A673 (cell line): ENCODE data around the gene POU6F1. TPM values are rescaled to one million over a fixed set of nuclear protein-coding genes. Genes with fewer than 3 reads are reported as not detected.

Experiments
- BruUV-seq: library from RNA; stranded (reverse); fragments of 400-500 nt; replicated peaks from 2 replicates; lab custom pipeline; 2021; lab: Mats Ljungman, UMichigan
- CTCF ChIA-PET: fragments of 300-600 bp; sonication (Branson Sonifier 250); formaldehyde crosslinking; loops from one replicate; lab custom pipeline; 2022; ENCODE audit warnings: antibody characterized with exemption; lab: Charles Lee
- POLR2A ChIA-PET: fragments of 300-600 bp; sonication (Branson Sonifier 250); formaldehyde crosslinking; loops from one replicate; lab custom pipeline; 2022; ENCODE audit warnings: antibody characterized with exemption; ENCODE audit not compliant: low non-redundant PET; lab: Charles Lee
- DNase-seq: peaks from one replicate; pipeline ENCODE4 v3.0.0-alpha.2; 2015; ENCODE audit warnings: low spot score
- H3K27ac ChIP-seq: fragments of 200-600 bp; sonication (generic); 2 replicates; pipeline ENCODE4 v1.5.1; 2016; ENCODE audit warnings: mixed run types, low read depth, mild to moderate bottlenecking, mixed read lengths, antibody characterized with exemption, low read length; ENCODE audit not compliant: poor library complexity, severe bottlenecking
- H3K27me3 ChIP-seq: fragments of 200-600 bp; sonication (generic); replicated peaks from 2 replicates; pipeline ENCODE4 v1.6.1; 2017; ENCODE audit warnings: mixed run types, low read depth, mild to moderate bottlenecking, mixed read lengths, antibody characterized with exemption, low read length; ENCODE audit not compliant: insufficient read depth, poor library complexity
- H3K36me3 ChIP-seq: fragments of 200-600 bp; sonication (generic); 2 replicates; pipeline ENCODE4 v1.6.1; 2016; ENCODE audit warnings: mixed run types, mild to moderate bottlenecking, mixed read lengths, antibody characterized with exemption, low read length; ENCODE audit not compliant: insufficient read depth, poor library complexity, severe bottlenecking
- H3K4me1 ChIP-seq: fragments of 200-600 bp; sonication (generic); 2 replicates; pipeline ENCODE4 v1.6.1; 2017; ENCODE audit warnings: mixed run types, mild to moderate bottlenecking, mixed read lengths, antibody characterized with exemption, low read length; ENCODE audit not compliant: insufficient read depth, poor library complexity, severe bottlenecking
- H3K4me3 ChIP-seq: fragments of 200-600 bp; sonication (generic); 2 replicates; pipeline ENCODE4 v1.5.1; 2016; ENCODE audit warnings: low read depth, mixed run types, mild to moderate bottlenecking, mixed read lengths, low read length; ENCODE audit not compliant: poor library complexity, severe bottlenecking
- H3K9me3 ChIP-seq: fragments of 200-600 bp; sonication (generic); 2 replicates; pipeline ENCODE4 v1.6.1; 2016; ENCODE audit warnings: mixed run types, low read depth, mild to moderate bottlenecking, mixed read lengths, antibody characterized with exemption, low read length; ENCODE audit not compliant: poor library complexity, severe bottlenecking
- EZH2 ChIP-seq: fragments of 200-600 bp; sonication (generic); IDR thresholded peaks from 2 replicates; pipeline ENCODE4 v1.6.1; 2017; ENCODE audit warnings: borderline replicate concordance, low read depth, mild to moderate bottlenecking, mixed read lengths, antibody characterized with exemption, low read length; ENCODE audit not compliant: poor library complexity, severe bottlenecking
- intact Hi-C: fragments of 100-400 bp; cut with micrococcal nuclease; formaldehyde crosslinking; loops from one replicate; pipeline ENCODE4 v1.10.0; 2022; ENCODE audit not compliant: unreplicated experiment
- total RNA-seq: library from RNA; stranded (reverse); gene quantifications from 2 replicates; pipeline ENCODE4 v1.2.3, GENCODE V29; 2021
- TF ChIP-seq, protein P1 (sequence below): fragments of 300-800, 200-600 bp; sonication (generic); conservative IDR thresholded peaks from 2 replicates; pipeline ENCODE4 v1.5.1; 2017; ENCODE audit warnings: low read depth, mild to moderate bottlenecking, antibody characterized with exemption, low read length, moderate library complexity, mixed read lengths

Gene POU6F1
- total RNA-seq, 1 experiment from 2014 or later, result 13.6 TPM

DNA sequence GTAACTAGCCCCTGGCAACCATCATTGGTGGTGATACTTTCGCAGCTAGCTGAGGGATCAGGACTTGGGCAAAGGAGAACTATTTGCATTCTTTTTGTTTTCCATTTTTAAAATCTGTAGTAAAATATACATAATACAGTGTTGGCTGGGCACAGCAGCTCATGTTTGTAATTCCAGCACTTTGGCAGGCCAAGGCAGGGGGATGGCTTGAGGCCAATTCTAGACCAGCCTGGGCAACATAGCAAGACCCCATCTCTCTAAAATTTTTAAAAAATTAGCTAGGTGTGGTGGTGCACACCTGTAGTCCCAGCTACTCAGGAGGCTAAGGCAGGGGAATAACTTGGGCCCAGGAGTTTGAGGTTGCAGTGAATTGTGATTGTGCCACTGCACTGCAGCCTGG, 64.9 kb downstream of the POU6F1 start:
- Histone ChIP-seq H3K27ac (no peak overlapping the region), H3K36me3 (no peaks in the 10 kb centered on the region), H3K4me3 (no peak overlapping the region), H3K4me1 (no peaks in the 10 kb centered on the region), H3K27me3 (no peaks in the 10 kb centered on the region), H3K9me3 (no peaks in the 10 kb centered on the region)
- intact Hi-C loops, result no loop called here
- CTCF ChIA-PET, result no interaction called here
- POLR2A ChIA-PET, result no interaction called here
- no peak for DNase-seq
- no TSS peak for BruUV-seq
- TF ChIP-seq EZH2, result no peak
- TF ChIP-seq, protein P1, sequence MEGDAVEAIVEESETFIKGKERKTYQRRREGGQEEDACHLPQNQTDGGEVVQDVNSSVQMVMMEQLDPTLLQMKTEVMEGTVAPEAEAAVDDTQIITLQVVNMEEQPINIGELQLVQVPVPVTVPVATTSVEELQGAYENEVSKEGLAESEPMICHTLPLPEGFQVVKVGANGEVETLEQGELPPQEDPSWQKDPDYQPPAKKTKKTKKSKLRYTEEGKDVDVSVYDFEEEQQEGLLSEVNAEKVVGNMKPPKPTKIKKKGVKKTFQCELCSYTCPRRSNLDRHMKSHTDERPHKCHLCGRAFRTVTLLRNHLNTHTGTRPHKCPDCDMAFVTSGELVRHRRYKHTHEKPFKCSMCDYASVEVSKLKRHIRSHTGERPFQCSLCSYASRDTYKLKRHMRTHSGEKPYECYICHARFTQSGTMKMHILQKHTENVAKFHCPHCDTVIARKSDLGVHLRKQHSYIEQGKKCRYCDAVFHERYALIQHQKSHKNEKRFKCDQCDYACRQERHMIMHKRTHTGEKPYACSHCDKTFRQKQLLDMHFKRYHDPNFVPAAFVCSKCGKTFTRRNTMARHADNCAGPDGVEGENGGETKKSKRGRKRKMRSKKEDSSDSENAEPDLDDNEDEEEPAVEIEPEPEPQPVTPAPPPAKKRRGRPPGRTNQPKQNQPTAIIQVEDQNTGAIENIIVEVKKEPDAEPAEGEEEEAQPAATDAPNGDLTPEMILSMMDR, result no peak

DNA sequence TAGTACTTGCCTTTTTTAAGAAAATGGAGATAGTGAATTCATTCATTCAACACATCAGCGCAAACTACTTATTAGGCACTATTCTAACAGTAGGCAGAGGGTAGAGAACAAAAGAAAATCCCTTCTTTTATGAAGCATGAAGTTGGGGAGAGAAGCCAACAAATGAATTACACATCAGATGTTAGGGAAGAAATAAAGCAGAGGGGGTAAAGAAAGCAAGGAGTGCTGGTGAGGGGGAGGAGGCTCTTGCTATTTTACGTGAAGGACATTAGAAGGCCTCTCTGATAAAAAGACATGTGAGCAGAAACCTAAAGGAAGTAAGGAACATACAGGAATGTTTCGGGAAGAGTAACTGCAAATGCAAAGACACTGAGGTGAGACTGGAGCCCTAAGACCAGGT, 67.1 kb downstream of the POU6F1 start:
- intact Hi-C loops, result no loop called here
- no TSS peak for BruUV-seq
- no peak overlapping the region for H3K4me3 ChIP-seq

DNA sequence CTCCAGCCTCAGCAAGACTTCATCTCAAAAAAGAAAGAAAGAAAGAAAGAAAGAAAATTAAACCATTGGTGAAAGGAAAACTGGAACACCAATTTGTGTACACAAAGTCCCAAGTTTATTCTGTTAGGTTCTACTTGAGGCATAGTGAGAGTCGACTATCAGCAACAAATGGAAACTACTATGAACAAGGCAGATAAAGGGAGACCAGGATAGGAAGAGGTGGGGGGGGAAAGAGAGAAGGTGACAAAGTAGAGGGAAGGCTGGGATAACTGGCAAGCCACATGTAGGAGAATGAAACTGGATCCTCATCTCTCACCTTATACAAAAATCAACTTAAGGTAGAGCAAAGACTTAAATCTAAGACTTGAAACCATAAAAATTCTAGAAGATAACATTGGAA, 70.6 kb downstream of the POU6F1 start:
- no TSS peak for BruUV-seq
- H3K4me1 ChIP-seq, result no peaks in the 10 kb centered on the region
- no peak overlapping the region for H3K27ac ChIP-seq
- no peak for DNase-seq
- H3K9me3 ChIP-seq, result no peaks in the 10 kb centered on the region
- no peaks in the 10 kb centered on the region for H3K36me3 ChIP-seq
- CTCF ChIA-PET, result no interaction called here
- intact Hi-C loops, result loop anchor here (1.0 kb wide), 1 partner anchor 18 kb away; no protein-coding TSS in a partner anchor
- TF ChIP-seq, protein P1, result no peak
- no peak for TF ChIP-seq EZH2
- H3K4me3 ChIP-seq, result no peak overlapping the region
- no peaks in the 10 kb centered on the region for H3K27me3 ChIP-seq
- POLR2A ChIA-PET, result no interaction called here

More for the DNA sequence above, 67.1 kb downstream of the POU6F1 start:
- TF ChIP-seq EZH2, result no peak
- TF ChIP-seq, protein P1, result no peak
- POLR2A ChIA-PET, result no interaction called here
- CTCF ChIA-PET, result no interaction called here
- Histone ChIP-seq H3K36me3 (no peaks in the 10 kb centered on the region), H3K27ac (no peak overlapping the region), H3K27me3 (no peaks in the 10 kb centered on the region), H3K9me3 (no peaks in the 10 kb centered on the region), H3K4me1 (no peaks in the 10 kb centered on the region)
- DNase-seq, result no peak
